HG03139 (cell line): ENCODE data around the gene SAMSN1.
"Not testable (repeated sequence)": the region's sequence is repeated elsewhere in the genome, so short reads cannot be mapped to it uniquely, and the experiment has no call there.

Experiments used
- ATAC-seq: cut with Tn5 transposase; IDR thresholded peaks from one replicate; pipeline ENCODE4 v1.9.1; 2021; ENCODE audit not compliant: unreplicated experiment

SAMSN1 gene

GRCh38 chr21:14531757-14532316 lies 14.3 kb downstream of the SAMSN1 start:
- no peak for ATAC-seq

GRCh38 chr21:14530592-14530991 lies 15.5 kb downstream of the SAMSN1 start:
- ATAC-seq = no peak

- no peak for ATAC-seq
Measured at GRCh38 chr21:14528815-14529214, 17.3 kb downstream of the SAMSN1 start.

- no peak for ATAC-seq
Measured at GRCh38 chr21:14527696-14528652, 18.1 kb downstream of the SAMSN1 start.

GRCh38 chr21:14526836-14527695 lies 19.0 kb downstream of the SAMSN1 start:
- no peak for ATAC-seq

GRCh38 chr21:14526199-14526598 lies 19.9 kb downstream of the SAMSN1 start:
- no peak for ATAC-seq

- ATAC-seq = peak; percentile 78
Measured at GRCh38 chr21:14523234-14523633, 22.9 kb downstream of the SAMSN1 start.

- ATAC-seq = no peak
Measured at GRCh38 chr21:14522736-14523135, 23.4 kb downstream of the SAMSN1 start.

- ATAC-seq = no peak
Measured at GRCh38 chr21:14520535-14520934, 25.6 kb downstream of the SAMSN1 start.

- ATAC-seq = no peak
Measured at GRCh38 chr21:14519000-14519399, 27.1 kb downstream of the SAMSN1 start.

GRCh38 chr21:14513804-14514203 lies 32.3 kb downstream of the SAMSN1 start:
- no peak for ATAC-seq

- not testable (repeated sequence) for ATAC-seq
Measured at GRCh38 chr21:14506859-14507457, 39.2 kb downstream of the SAMSN1 start.

- ATAC-seq = no peak
Measured at GRCh38 chr21:14500873-14501272, 45.2 kb downstream of the SAMSN1 start.

GRCh38 chr21:14499316-14499715 lies 46.8 kb downstream of the SAMSN1 start:
- no peak for ATAC-seq

GRCh38 chr21:14497825-14498224 lies 48.3 kb downstream of the SAMSN1 start:
- ATAC-seq = no peak

- ATAC-seq = no peak
Measured at GRCh38 chr21:14495075-14495474, 51.0 kb downstream of the SAMSN1 start.

- ATAC-seq = not testable (repeated sequence)
Measured at GRCh38 chr21:14494181-14494580, 51.9 kb downstream of the SAMSN1 start.

- no peak for ATAC-seq
Measured at GRCh38 chr21:14493731-14494130, 52.4 kb downstream of the SAMSN1 start.

GRCh38 chr21:14492931-14493330 lies 53.2 kb downstream of the SAMSN1 start:
- ATAC-seq = no peak

GRCh38 chr21:14491269-14491681 lies 54.8 kb downstream of the SAMSN1 start:
- ATAC-seq = no peak

- ATAC-seq = no peak
Measured at GRCh38 chr21:14488672-14489204, 57.4 kb downstream of the SAMSN1 start.
